Central memory CD8-positive, alpha-beta T cell (primary cell): Measurements from ENCODE around the gene ITGA7.

Experiments used
- ATAC-seq: fragments of 150-1000 bp; cut with Tn5 transposase; replicated peaks from 2 replicates; pipeline ENCODE4 v1.10.0; 2022; ENCODE audit warnings: mild to moderate bottlenecking, moderate FRiP score, moderate number of reproducible peaks; ENCODE audit not compliant: poor library complexity, severe bottlenecking; ENCODE audit errors: extremely low read depth
- DNase-seq, 2 donors: peaks; one replicate each; pipeline ENCODE4 v3.0.0; 2021; ENCODE audit warnings: low spot score in 2 of 2
- H3K27ac Mint-ChIP-seq: one replicate; pipeline ENCODE4 v1.8.0; 2022; ENCODE audit warnings: low read depth, mild to moderate bottlenecking, moderate library complexity, mixed read lengths
- H3K27me3 Mint-ChIP-seq: one replicate; pipeline ENCODE4 v1.8.0; 2022; ENCODE audit warnings: mixed read lengths
- H3K36me3 Mint-ChIP-seq: one replicate; pipeline ENCODE4 v1.8.0; 2022; ENCODE audit warnings: mild to moderate bottlenecking, moderate library complexity, mixed read lengths; ENCODE audit not compliant: insufficient read depth
- H3K4me1 Mint-ChIP-seq: one replicate; pipeline ENCODE4 v1.8.0; 2022; ENCODE audit warnings: mixed read lengths
- H3K4me3 Mint-ChIP-seq: one replicate; pipeline ENCODE4 v1.8.0; 2022; ENCODE audit warnings: mild to moderate bottlenecking, moderate library complexity, mixed read lengths
- H3K9me3 Mint-ChIP-seq: one replicate; pipeline ENCODE4 v1.8.0; 2022; ENCODE audit warnings: mixed read lengths

ITGA7 gene

GRCh38 chr12:55718624-55719275 lies 11.0 kb upstream of the ITGA7 start:
- H3K27ac Mint-ChIP-seq: no peak overlapping the region
- peaks cover 19% of the 10 kb centered on the region for H3K36me3 Mint-ChIP-seq
- no peaks in the 10 kb centered on the region for H3K9me3 Mint-ChIP-seq
- ATAC-seq (no peak), DNase-seq (no peak)
- no peaks in the 10 kb centered on the region for H3K27me3 Mint-ChIP-seq
- H3K4me3 Mint-ChIP-seq: no peak overlapping the region
- H3K4me1 Mint-ChIP-seq: peaks cover 34% of the 10 kb centered on the region

- H3K36me3 Mint-ChIP-seq: peaks cover 19% of the 10 kb centered on the region
- DNase-seq: no peak
- peak overlapping the region; percentile 85 for H3K4me3 Mint-ChIP-seq
- H3K9me3 Mint-ChIP-seq: no peaks in the 10 kb centered on the region
- H3K27me3 Mint-ChIP-seq: no peaks in the 10 kb centered on the region
- peaks cover 34% of the 10 kb centered on the region for H3K4me1 Mint-ChIP-seq
- no peak overlapping the region for H3K27ac Mint-ChIP-seq
- no peak for ATAC-seq
Observed at GRCh38 chr12:55718015-55718414, 10.3 kb upstream of the ITGA7 start.

- no peak for DNase-seq
- H3K27ac Mint-ChIP-seq: peak overlapping the region; percentile 95
- ATAC-seq: no peak
- peak overlapping the region; percentile 85 for H3K4me3 Mint-ChIP-seq
- no peaks in the 10 kb centered on the region for H3K27me3 Mint-ChIP-seq
- H3K4me1 Mint-ChIP-seq: peaks cover 34% of the 10 kb centered on the region
- H3K9me3 Mint-ChIP-seq: no peaks in the 10 kb centered on the region
- H3K36me3 Mint-ChIP-seq: peaks cover 19% of the 10 kb centered on the region
Observed at GRCh38 chr12:55717011-55718007, 9.6 kb upstream of the ITGA7 start.

- Mint-ChIP-seq H3K27ac (peak overlapping the region; percentile 95), H3K36me3 (peaks cover 19% of the 10 kb centered on the region), H3K4me1 (peaks cover 34% of the 10 kb centered on the region), H3K27me3 (no peaks in the 10 kb centered on the region), H3K9me3 (no peaks in the 10 kb centered on the region), H3K4me3 (peak overlapping the region; percentile 85)
- no peak for ATAC-seq
- no peak for DNase-seq
Observed at GRCh38 chr12:55716582-55716957, 8.9 kb upstream of the ITGA7 start.

GRCh38 chr12:55715833-55716581 lies 8.3 kb upstream of the ITGA7 start, which contains the start of gene BLOC1S1:
BLOC1S1 (plus strand) TSS chr12:55716046; CDS start chr12:55716052, 6 bp downstream.
- Mint-ChIP-seq H3K36me3 (peaks cover 19% of the 10 kb centered on the region), H3K4me1 (peaks cover 34% of the 10 kb centered on the region), H3K27ac (peak within 1 kb of the TSS; percentile 95), H3K9me3 (no peaks in the 10 kb centered on the region), H3K4me3 (peak within 1 kb of the TSS; percentile 85), H3K27me3 (no peaks in the 10 kb centered on the region)
- ATAC-seq (peak; percentile 91), DNase-seq (peak; percentile 84 to 85)

- Mint-ChIP-seq H3K4me3 (peak overlapping the region; percentile 85), H3K36me3 (peaks cover 19% of the 10 kb centered on the region), H3K27me3 (no peaks in the 10 kb centered on the region), H3K9me3 (no peaks in the 10 kb centered on the region), H3K27ac (peak overlapping the region; percentile 95), H3K4me1 (peaks cover 34% of the 10 kb centered on the region)
- no peak for DNase-seq
- ATAC-seq: no peak
Observed at GRCh38 chr12:55715169-55715764, 7.6 kb upstream of the ITGA7 start.

- H3K27me3 Mint-ChIP-seq: peaks cover 15% of the 10 kb centered on the region
- H3K36me3 Mint-ChIP-seq: peaks cover 19% of the 10 kb centered on the region
- H3K4me1 Mint-ChIP-seq: peaks cover 38% of the 10 kb centered on the region
- no peak overlapping the region for H3K27ac Mint-ChIP-seq
- ATAC-seq (no peak), DNase-seq (no peak)
- no peak overlapping the region for H3K4me3 Mint-ChIP-seq
- no peaks in the 10 kb centered on the region for H3K9me3 Mint-ChIP-seq
Observed at GRCh38 chr12:55713721-55714120, 6.0 kb upstream of the ITGA7 start.

- Mint-ChIP-seq H3K27ac (no peak overlapping the region), H3K27me3 (peaks cover 23% of the 10 kb centered on the region), H3K4me3 (no peak overlapping the region), H3K9me3 (no peaks in the 10 kb centered on the region), H3K36me3 (peaks cover 21% of the 10 kb centered on the region), H3K4me1 (peaks cover 38% of the 10 kb centered on the region)
- no peak for DNase-seq
- ATAC-seq: no peak
Observed at GRCh38 chr12:55712700-55713415, 5.2 kb upstream of the ITGA7 start.

GRCh38 chr12:55711786-55712553 lies 4.3 kb upstream of the ITGA7 start:
- no peak for ATAC-seq
- peaks cover 20% of the 10 kb centered on the region for H3K36me3 Mint-ChIP-seq
- H3K4me3 Mint-ChIP-seq: no peak overlapping the region
- H3K4me1 Mint-ChIP-seq: peaks cover 33% of the 10 kb centered on the region
- H3K27ac Mint-ChIP-seq: no peak overlapping the region
- no peaks in the 10 kb centered on the region for H3K9me3 Mint-ChIP-seq
- DNase-seq: no peak
- peaks cover 28% of the 10 kb centered on the region for H3K27me3 Mint-ChIP-seq

GRCh38 chr12:55708695-55709233 lies 1.1 kb upstream of the ITGA7 start:
- H3K4me3 Mint-ChIP-seq: peak overlapping the region; percentile 80
- no peak for DNase-seq
- no peaks in the 10 kb centered on the region for H3K9me3 Mint-ChIP-seq
- H3K36me3 Mint-ChIP-seq: peaks cover 2% of the 10 kb centered on the region
- ATAC-seq: no peak
- H3K4me1 Mint-ChIP-seq: peaks cover 20% of the 10 kb centered on the region
- H3K27me3 Mint-ChIP-seq: peaks cover 35% of the 10 kb centered on the region
- H3K27ac Mint-ChIP-seq: no peak overlapping the region

- peaks cover 46% of the 10 kb centered on the region for H3K27me3 Mint-ChIP-seq
- no peak for DNase-seq
- H3K36me3 Mint-ChIP-seq: peaks cover 2% of the 10 kb centered on the region
- peak overlapping the region; percentile 80 for H3K4me3 Mint-ChIP-seq
- no peak overlapping the region for H3K27ac Mint-ChIP-seq
- H3K4me1 Mint-ChIP-seq: peaks cover 20% of the 10 kb centered on the region
- H3K9me3 Mint-ChIP-seq: no peaks in the 10 kb centered on the region
- ATAC-seq: peak; percentile 26
Observed at GRCh38 chr12:55707219-55707671, 459 bp downstream of the ITGA7 start.
